GM19468 (cell line): ENCODE data around the gene IFI27L2.
"Not testable (repeated sequence)": the region's sequence is repeated elsewhere in the genome, so short reads cannot be mapped to it uniquely, and the experiment has no call there.

Experiments used
- ATAC-seq: cut with Tn5 transposase; IDR thresholded peaks from one replicate; pipeline ENCODE4 v1.9.1; 2021; ENCODE audit warnings: mild to moderate bottlenecking, moderate library complexity, moderate number of reproducible peaks; ENCODE audit not compliant: unreplicated experiment; ENCODE audit errors: extremely low read depth

The IFI27L2 gene, protein sequence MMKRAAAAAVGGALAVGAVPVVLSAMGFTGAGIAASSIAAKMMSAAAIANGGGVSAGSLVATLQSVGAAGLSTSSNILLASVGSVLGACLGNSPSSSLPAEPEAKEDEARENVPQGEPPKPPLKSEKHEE

DNA sequence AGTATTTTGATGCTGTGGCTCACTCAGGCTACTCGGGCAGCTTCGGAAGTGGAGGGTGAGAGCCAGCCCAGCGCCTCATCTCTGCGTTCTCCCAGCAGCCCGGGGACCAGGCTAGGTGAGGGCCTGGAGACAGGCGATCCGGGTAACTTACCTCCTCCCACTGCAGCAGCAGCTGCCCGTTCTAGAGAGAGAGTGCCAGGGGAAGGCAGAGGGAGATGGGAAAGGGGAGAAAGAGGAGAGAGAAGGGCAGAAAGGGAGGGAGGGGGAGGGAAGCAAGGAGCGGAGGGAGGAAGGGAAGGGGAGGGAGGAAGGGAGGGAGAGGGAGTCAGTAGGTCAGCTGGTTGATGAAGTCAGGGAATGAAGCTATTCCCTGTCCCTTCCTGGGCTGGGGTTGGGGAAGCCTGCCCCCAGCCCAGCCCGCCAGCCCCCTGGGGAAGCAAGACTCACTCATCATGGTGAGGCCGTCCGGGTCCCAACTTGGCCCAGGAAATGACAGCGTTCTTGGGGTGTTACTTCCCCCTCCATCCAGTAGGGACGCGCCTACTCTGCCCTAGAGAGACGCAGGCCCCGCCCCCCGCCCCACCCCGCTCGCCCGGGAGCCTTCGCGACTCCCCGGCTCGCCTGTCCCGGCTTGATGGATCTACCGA is at the start of gene IFI27L2:
Gene IFI27L2, minus strand, starts transcription at position 494 of the 647 bp plus-strand sequence. Its CDS starts 40 bp downstream, at position 454.
- ATAC-seq, result peak; percentile 91

DNA sequence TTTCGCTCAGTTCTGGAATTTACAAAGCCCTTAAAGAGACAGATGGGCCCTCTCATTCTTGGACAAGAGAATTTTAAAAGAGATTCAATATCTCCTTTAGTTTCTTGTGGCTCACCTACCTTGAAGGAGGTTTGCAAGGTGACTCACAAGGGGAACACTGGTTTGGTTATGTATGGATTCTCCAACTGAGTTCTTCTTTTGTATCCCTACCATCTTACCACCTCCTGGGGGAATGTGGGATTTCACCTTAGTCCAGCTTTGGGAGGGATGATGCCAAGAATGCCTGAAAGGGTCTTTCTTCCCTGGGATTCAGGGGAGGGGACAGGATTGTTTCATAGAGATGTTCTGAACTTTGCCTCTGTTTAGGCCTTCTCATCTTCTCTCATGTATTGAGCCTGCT is 48.4 kb upstream of the IFI27L2 start:
- ATAC-seq, result no peak

DNA sequence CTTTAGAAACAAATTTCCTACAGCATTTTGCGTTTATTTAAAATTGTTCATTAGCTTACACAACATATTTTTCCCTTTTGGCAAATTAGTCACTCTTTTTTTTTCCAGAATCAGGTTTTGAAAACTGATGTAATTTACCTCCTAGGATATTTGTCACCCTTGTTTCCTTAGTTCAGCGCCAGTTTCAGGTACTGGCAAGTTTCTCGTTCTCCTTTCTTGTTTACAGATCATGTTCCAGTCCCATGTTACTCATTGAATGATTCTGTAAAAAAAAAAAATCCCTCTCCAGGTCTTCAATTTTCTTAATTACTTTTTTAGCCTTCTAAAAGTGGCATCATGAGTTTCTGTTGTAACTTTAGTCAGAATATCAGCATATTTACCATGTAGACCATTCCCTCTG is 47.4 kb upstream of the IFI27L2 start:
- no peak for ATAC-seq

DNA sequence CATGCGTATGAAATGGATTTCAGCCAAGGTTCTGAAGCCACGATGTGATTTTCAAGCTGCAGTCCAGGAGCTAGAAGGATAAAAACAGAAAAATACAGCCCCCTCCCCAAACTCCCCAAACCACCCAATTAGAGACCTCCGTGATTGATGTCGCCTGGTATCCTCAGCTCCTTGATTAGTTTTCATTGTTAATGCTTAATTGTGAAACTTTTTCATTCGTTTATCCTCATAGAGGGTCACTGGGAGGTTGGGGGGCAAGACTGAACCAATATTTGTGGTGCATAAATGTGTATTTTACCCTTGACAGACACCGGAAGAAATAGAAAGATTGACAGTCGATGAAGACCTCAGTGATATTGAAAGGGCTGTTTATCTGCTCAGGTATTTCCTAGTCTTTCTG is 46.3 kb upstream of the IFI27L2 start:
- ATAC-seq, result no peak

DNA sequence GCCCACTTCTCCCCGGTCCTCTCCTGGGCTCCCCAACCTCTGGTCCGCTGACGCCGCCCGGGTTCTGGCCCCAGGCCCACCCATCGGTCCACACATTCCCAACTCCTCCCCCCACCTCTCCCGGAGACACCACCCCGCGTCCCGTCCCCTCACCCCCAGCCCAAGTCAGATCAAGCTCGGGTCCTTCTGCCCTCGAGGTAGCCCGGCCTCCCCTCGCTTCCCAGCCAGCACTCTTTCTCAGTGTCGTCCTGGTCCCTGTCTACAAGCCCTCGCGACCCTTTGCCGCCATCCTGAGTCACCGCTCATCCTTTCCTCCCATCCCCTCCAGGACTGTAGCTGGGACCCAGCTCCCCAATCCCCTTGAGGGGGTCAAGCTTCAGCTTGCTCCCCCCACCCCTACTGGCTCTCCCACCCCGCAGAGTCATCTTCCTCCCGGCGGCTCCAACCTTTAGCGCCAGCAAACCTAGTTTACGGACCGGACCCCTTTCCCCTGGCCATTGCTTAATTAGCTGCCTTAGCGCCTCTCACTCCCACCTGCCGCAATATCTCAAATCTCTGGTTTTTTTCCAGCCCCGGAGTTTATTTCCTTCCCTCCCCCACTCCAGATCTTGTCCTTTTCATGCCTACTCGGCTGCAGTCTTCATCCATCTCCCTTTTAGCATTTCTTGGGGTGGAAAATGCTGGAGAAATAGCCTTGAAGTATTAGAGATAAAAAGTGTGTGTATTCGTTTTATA is 45.8 kb upstream of the IFI27L2 start:
- ATAC-seq, result no peak

DNA sequence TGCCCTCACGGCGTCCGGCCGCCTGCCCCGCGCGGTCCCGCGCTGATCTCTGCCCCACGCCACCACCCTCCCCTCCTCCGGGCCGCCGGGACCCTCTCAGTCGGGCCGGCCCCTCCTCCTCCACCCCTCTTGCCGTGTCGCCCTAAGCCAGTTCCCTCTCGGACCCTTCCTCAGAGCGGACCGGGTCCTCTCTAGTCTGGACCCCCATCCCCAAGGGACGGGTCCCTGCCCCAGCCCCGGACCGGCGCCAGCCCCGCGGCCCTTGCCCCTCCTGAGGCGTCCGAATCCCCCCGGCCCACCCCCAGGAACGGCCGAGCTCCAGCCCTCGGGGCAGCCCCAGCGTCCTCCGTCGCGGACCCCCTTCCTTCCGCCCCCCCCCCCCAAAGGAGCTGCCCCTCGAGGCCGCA is 45.2 kb upstream of the IFI27L2 start:
- ATAC-seq, result no peak

DNA sequence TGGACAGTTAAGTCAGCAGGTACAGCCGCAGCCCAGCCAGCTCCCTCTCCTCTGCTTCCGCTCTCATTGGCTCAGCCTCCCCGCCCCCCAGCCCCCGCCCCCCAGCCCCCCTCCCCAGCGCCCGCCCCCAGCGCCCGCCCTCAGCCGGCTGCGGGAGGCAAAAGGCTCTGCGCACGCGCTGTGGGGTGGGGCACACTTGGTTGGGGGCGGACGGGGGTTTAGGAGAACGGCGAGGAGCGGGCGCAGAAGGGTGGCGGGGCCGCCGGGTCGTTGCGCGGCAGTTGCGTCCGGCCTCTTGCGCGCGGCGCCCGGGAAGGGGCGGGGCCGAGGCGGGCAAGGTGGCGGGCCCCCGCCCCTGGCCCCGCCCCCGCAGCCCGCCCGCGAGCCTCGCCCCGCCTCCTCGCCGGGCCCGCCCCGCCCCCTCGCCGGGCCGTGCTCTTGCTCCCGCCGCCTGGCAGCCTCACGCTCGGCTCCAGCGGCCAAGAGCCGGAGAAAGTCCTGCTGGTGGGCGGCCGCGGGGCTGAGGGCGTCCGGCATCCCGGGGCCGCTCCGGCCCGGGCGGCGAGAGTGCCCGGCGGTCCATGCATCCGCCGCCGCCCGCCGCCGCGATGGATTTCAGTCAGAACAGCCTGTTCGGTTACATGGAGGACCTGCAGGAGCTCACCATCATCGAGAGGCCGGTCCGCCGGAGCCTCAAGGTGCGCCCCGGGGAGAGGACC is 44.6 kb upstream of the IFI27L2 start, which contains the start of gene PPP4R4:
Gene PPP4R4, plus strand, starts transcription at position 438 of the 719 bp plus-strand sequence. Its CDS starts 144 bp downstream, at position 582.
- peak; percentile 70 for ATAC-seq

DNA sequence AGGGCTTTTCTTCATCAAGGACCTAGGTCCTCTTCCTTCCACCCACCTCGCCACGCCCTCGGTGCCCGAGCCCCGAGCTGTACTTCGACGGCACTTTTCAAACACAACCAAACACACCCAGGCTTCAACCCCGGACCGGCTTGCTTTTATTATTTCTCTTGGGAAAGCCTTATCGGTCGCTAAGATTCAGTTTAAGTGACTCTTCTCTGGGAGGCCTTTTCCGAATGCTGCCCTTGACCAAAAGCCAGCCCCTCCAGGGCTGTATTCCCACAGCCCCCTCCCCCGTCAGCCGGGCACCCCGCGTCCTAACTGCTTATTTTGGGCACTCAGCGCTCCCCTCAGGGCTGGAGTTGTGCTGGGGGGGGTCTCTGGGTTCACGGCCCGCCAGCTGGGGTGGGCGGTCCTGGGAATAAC is 44.1 kb upstream of the IFI27L2 start:
- ATAC-seq, result no peak

DNA sequence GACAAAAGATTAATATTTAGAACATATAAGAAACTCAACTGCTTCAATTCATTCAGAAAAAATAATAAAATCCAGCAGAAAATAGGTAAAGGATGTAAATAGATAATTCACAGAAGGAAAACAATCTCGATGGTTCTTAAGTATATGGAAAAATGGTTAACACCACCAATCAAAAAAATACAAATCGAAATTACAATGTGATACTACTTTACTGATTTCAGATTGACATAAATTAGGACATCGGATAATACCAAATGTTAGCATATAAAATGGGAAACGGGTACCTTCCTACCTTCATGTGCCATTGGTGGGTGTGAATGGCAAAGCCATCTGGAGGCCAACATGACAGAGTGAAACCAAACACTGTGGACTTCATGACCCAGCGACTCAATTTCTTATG is 43.1 kb upstream of the IFI27L2 start:
- no peak for ATAC-seq

- no peak for ATAC-seq
Observed at GRCh38 chr14:94171208-94171607, 41.8 kb upstream of the IFI27L2 start.

DNA sequence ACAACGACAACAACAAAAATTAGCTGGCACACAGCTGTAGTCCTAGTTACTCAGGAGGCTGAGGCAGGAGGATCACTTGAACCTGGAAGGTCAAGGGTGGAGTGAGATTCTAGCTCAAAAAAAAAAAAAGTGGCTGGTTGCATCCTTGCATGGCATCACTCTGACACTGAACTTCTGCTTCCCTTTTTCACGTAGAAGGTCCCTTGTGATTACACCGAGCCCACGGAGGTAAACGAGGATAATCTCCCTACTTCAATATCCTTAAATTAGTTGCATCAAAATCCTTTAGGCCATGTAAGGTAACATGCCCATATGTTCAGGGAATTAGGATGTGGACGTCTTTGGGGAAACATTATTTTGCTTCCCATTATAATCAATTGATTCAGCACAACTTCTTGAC is 40.7 kb upstream of the IFI27L2 start:
- no peak for ATAC-seq

DNA sequence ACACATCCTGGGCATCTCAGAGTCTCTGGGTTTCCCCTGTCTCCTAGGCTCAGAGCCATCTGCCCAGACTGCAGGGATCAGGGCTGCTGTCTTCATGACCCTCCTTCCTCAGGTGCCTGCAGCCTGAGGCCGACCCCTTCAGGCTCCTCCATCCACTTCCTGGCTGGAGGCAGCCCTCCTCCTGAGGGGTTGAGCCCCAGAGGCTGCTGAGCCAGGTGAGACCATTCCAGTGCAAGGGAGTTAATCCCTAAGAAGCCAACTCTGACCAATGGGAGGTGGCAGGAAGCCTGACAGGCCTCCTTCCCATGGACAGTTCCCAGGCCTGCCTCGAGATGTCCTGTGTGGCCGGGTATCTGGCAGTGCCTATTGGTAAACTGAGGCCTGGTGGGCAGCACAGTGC is 36.3 kb upstream of the IFI27L2 start:
- ATAC-seq, result no peak

- ATAC-seq, result no peak
Observed at GRCh38 chr14:94164685-94165431, 35.5 kb upstream of the IFI27L2 start.

DNA sequence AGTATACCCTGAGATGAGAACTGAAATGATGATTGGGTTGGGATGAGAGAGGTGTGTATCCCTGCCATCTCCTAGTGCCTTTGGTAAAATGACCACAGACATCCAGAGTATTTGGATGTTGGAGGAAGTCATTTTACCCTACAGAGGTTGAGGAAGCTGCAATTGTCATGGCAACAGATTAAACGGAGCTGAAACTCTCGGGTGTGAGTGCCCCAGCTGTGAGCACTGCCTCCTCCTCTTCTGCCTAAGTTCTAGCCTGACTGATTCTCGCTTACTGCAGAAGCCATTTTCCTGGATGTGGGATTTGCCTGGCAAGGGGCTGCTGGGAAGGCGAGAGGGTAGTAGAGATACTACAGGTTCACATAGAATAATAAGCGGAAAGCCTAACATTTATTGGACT is 34.4 kb upstream of the IFI27L2 start:
- ATAC-seq, result no peak

- ATAC-seq, result no peak
Observed at GRCh38 chr14:94162466-94162865, 33.1 kb upstream of the IFI27L2 start.

- ATAC-seq, result no peak
Observed at GRCh38 chr14:94161981-94162380, 32.6 kb upstream of the IFI27L2 start.

DNA sequence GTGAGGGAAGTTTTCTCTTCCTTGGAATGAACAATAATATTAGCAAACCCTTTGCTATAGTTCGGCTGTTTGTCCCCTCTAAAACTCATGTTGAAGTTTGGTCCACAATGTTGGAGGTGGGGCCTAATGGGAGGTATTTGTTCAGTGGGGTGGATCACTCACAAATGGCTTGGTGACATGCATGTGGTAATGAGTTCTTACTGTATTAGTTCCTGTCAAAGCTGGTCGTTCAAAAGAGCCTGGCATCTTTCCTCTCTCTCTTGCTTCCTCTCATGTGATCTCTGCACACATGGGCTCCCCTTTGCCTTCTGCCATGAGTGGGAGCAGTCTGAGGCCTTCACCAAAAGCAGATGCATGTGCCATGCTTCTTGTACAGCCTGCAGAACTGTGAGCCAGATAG is 31.7 kb upstream of the IFI27L2 start:
- ATAC-seq, result no peak

DNA sequence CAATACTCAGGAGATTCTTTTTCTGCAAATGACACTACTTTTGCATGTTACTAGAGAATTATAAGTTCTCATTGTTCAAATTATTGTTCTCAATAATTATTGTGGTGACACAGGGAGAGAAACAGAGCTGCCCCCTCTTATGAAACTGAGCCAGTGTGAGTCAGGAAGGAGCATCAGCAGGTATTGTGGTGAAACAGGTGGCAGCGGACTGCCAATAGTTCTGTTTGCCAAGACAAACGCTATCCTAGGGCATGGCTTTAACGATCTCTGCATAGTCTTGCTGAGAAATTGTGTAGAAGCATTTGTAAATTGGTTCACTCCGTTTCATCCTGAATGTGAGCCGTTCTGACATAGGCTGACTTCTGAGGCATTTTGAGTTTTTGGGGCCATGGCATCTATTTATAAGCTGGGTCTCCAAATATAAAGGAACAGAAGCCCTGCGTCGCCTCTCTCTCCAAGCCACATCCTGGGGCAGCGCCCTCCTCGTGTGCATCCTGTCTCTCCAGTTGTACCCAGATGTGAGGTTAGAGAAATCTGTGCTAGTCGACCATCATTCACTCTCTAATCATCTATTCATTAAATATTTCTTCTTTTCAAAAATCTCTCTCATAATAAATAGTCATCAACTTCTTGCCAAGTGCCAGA is 29.0 kb upstream of the IFI27L2 start:
- no peak for ATAC-seq

- no peak for ATAC-seq
Observed at GRCh38 chr14:94157197-94157596, 27.8 kb upstream of the IFI27L2 start.

GRCh38 chr14:94156143-94156542 is 26.7 kb upstream of the IFI27L2 start:
- ATAC-seq, result not testable (repeated sequence)
